KMS-11 (cell line): ENCODE results near the gene NAA50.

Experiments used
- H2AFZ ChIP-seq: fragments of 200-600 bp; sonication (generic); 2 replicates; pipeline ENCODE4 v1.6.1; 2016; ENCODE audit warnings: antibody characterized with exemption, mixed run types, low read depth
- H3K27ac ChIP-seq: fragments of 200-600 bp; sonication (generic); 2 replicates; pipeline ENCODE4 v1.6.1; 2016; ENCODE audit warnings: mild to moderate bottlenecking, mixed run types
- H3K27me3 ChIP-seq: fragments of 200-600 bp; sonication (generic); 2 replicates; pipeline ENCODE4 v1.6.1; 2017; ENCODE audit warnings: mild to moderate bottlenecking, low read depth, mixed run types, moderate library complexity; ENCODE audit not compliant: insufficient read depth
- H3K36me3 ChIP-seq: fragments of 200-600 bp; sonication (generic); 2 replicates; pipeline ENCODE4 v1.6.1; 2017; ENCODE audit warnings: mild to moderate bottlenecking, mixed run types; ENCODE audit not compliant: insufficient read depth
- H3K4me1 ChIP-seq: fragments of 200-600 bp; sonication (generic); 2 replicates; pipeline ENCODE4 v1.6.1; 2016; ENCODE audit warnings: mild to moderate bottlenecking, low read depth, mixed run types; ENCODE audit not compliant: poor library complexity, severe bottlenecking
- H3K4me2 ChIP-seq: fragments of 200-600 bp; sonication (generic); 2 replicates; pipeline ENCODE4 v1.7.0; 2016; ENCODE audit warnings: mild to moderate bottlenecking, mixed run types
- H3K4me3 ChIP-seq: fragments of 200-600 bp; sonication (generic); IDR thresholded peaks from 2 replicates; pipeline ENCODE4 v1.6.1; 2017; ENCODE audit warnings: low read depth, low read length, mixed read lengths; ENCODE audit not compliant: insufficient read depth
- H3K79me2 ChIP-seq: fragments of 200-600 bp; sonication (generic); 2 replicates; pipeline ENCODE4 v1.6.1; 2016; ENCODE audit warnings: low read depth, mixed run types; ENCODE audit not compliant: insufficient read depth
- H3K9ac ChIP-seq: fragments of 200-600 bp; sonication (generic); 2 replicates; pipeline ENCODE4 v1.6.1; 2016; ENCODE audit warnings: mild to moderate bottlenecking, mixed run types
- H4K20me1 ChIP-seq: fragments of 200-600 bp; sonication (generic); 2 replicates; pipeline ENCODE4 v1.6.1; 2016; ENCODE audit warnings: mild to moderate bottlenecking, mixed run types; ENCODE audit not compliant: insufficient read depth
- CTCF ChIP-seq: fragments of 200-600 bp; sonication (generic); conservative IDR thresholded peaks from 2 replicates; pipeline ENCODE4 v1.6.1; 2017; ENCODE audit warnings: low read depth, mild to moderate bottlenecking, antibody characterized with exemption, low read length, moderate library complexity, mixed read lengths

NAA50 gene

GRCh38 chr3:113773381-113773780 is 27.3 kb upstream of the NAA50 start:
- Histone ChIP-seq H3K36me3 (no peaks in the 10 kb centered on the region), H2AFZ (no peak overlapping the region), H3K4me3 (no peak overlapping the region), H3K27ac (no peak overlapping the region), H3K79me2 (no peaks in the 10 kb centered on the region), H3K4me2 (no peak overlapping the region), H4K20me1 (no peaks in the 10 kb centered on the region), H3K4me1 (peaks cover 15% of the 10 kb centered on the region), H3K9ac (no peak overlapping the region), H3K27me3 (no peaks in the 10 kb centered on the region)
- TF ChIP-seq CTCF: no peak

- Histone ChIP-seq H3K36me3 (no peaks in the 10 kb centered on the region), H3K4me1 (peaks cover 15% of the 10 kb centered on the region), H3K79me2 (no peaks in the 10 kb centered on the region), H3K27ac (no peak overlapping the region), H4K20me1 (no peaks in the 10 kb centered on the region), H3K4me3 (no peak overlapping the region), H3K9ac (no peak overlapping the region), H3K4me2 (no peak overlapping the region), H2AFZ (no peak overlapping the region), H3K27me3 (no peaks in the 10 kb centered on the region)
- TF ChIP-seq CTCF: no peak
Measured at GRCh38 chr3:113771993-113772392, 25.9 kb upstream of the NAA50 start.

- Histone ChIP-seq H3K27ac (peak overlapping the region; percentile 23; the same call in 1 of the 2 replicates), H3K27me3 (no peaks in the 10 kb centered on the region), H4K20me1 (no peaks in the 10 kb centered on the region), H3K4me2 (peak overlapping the region; percentile 49), H3K9ac (no peak overlapping the region), H2AFZ (no peak overlapping the region), H3K4me1 (peaks cover 15% of the 10 kb centered on the region), H3K4me3 (no peak overlapping the region), H3K36me3 (no peaks in the 10 kb centered on the region), H3K79me2 (no peaks in the 10 kb centered on the region)
- TF ChIP-seq CTCF: no peak
Measured at GRCh38 chr3:113769551-113769950, 23.5 kb upstream of the NAA50 start.

GRCh38 chr3:113764698-113765097 is 18.6 kb upstream of the NAA50 start:
- Histone ChIP-seq H3K9ac (no peak overlapping the region), H3K4me1 (peaks cover 10% of the 10 kb centered on the region), H3K36me3 (no peaks in the 10 kb centered on the region), H3K4me2 (no peak overlapping the region), H3K27ac (no peak overlapping the region), H3K79me2 (no peaks in the 10 kb centered on the region; the same call in 1 of the 2 replicates), H3K27me3 (no peaks in the 10 kb centered on the region), H2AFZ (no peak overlapping the region), H3K4me3 (no peak overlapping the region), H4K20me1 (no peaks in the 10 kb centered on the region)
- TF ChIP-seq CTCF: no peak
